A549 (cell line): ENCODE results near the gene CD8A. TPM values are rescaled to one million over a fixed set of nuclear protein-coding genes. Genes with fewer than 3 reads are reported as not detected.

ENCODE experiments used
- ATAC-seq, 2 experiments: fragments of 200-7000 bp in 1 of 2; fragments of >200 bp in 1 of 2; cut with Nextera tagmentation in 1 of 2; cut with Tn5 transposase in 1 of 2; 3 replicates each; pipeline versions ENCODE4 v1.8.0 to v1.9.1; 2018 to 2020; ENCODE audit warnings: mild to moderate bottlenecking in 1 of 2, moderate library complexity in 1 of 2
- CTCF ChIA-PET: fragments of 300-600 bp; sonication (Branson Sonifier 250); formaldehyde crosslinking; extraction: SDS; loops from one replicate; lab custom pipeline; 2021; ENCODE audit warnings: antibody characterized with exemption, inconsistent platforms; lab: Yijun Ruan, JAX
- POLR2A ChIA-PET: fragments of 350-600 bp; formaldehyde crosslinking; extraction: SDS; loops from one replicate; lab custom pipeline; 2021; ENCODE audit warnings: antibody characterized with exemption, inconsistent platforms; lab: Yijun Ruan, JAX
- DNase-seq, 2 experiments: peaks; one replicate each; pipeline versions ENCODE4 v3.0.0 to v3.0.0-alpha.2; 2011 to 2016; ENCODE audit warnings: low read depth in 1 of 2, low spot score in 1 of 2
- FAIRE-seq: peaks from 2 replicates; lab custom pipeline; 2011; peaks lifted over from hg19 to GRCh38; lab: Jason Lieb, UNC
- H3K27ac ChIP-seq, 2 experiments: fragments of >200 bp; sonication (Bioruptor Twin); formaldehyde crosslinking; 3 replicates each; pipeline ENCODE4 v1.5.1; 2016 to 2017
- H3K4me1 ChIP-seq: fragments of >200 bp; sonication (Bioruptor Twin); formaldehyde crosslinking; 3 replicates; pipeline ENCODE4 v1.6.1; 2016
- H3K4me2 ChIP-seq: fragments of >200 bp; sonication (Bioruptor Twin); formaldehyde crosslinking; 3 replicates; pipeline ENCODE4 v1.6.1; 2016
- H3K4me3 ChIP-seq: fragments of >200 bp; sonication (Bioruptor Twin); formaldehyde crosslinking; 3 replicates; pipeline ENCODE4 v1.5.1; 2016
- H3K9me3 ChIP-seq: fragments of >200 bp; sonication (Bioruptor Twin); formaldehyde crosslinking; 3 replicates; pipeline ENCODE4 v1.6.1; 2016
- CBX8 ChIP-seq: fragments of 200-600 bp; sonication (generic); IDR thresholded peaks from 2 replicates; pipeline ENCODE4 v1.6.1; 2016
- EHF ChIP-seq: fragments of 250-450 bp; sonication (Bioruptor Pico); IDR thresholded peaks from 2 replicates; pipeline ENCODE4 v1.5.0; 2020; ENCODE audit warnings: mild to moderate bottlenecking
- ELK1 ChIP-seq: fragments of 150-350 bp; IDR thresholded peaks from 2 replicates; pipeline ENCODE4 v1.6.1; 2014; ENCODE audit warnings: low read depth, mild to moderate bottlenecking, low read length
- ESRRA ChIP-seq: fragments of 150-350 bp; IDR thresholded peaks from 2 replicates; pipeline ENCODE4 v1.6.1; 2014; ENCODE audit warnings: mild to moderate bottlenecking, low read length, borderline replicate concordance
- FOXS1 ChIP-seq: fragments of 250-450 bp; sonication (Bioruptor Pico); IDR thresholded peaks from 2 replicates; pipeline ENCODE4 v1.5.0; 2020; ENCODE audit warnings: mild to moderate bottlenecking, moderate library complexity
- HDAC2 ChIP-seq: fragments of 200-600 bp; sonication (generic); IDR thresholded peaks from 2 replicates; pipeline ENCODE4 v1.6.1; 2016
- HES2 ChIP-seq: fragments of >200 bp; sonication (Bioruptor Twin); formaldehyde crosslinking; IDR thresholded peaks from 2 replicates; pipeline ENCODE4 v1.6.1; 2016
- HEYL ChIP-seq: fragments of 250-450 bp; sonication (Bioruptor Pico); IDR thresholded peaks from 2 replicates; pipeline ENCODE4 v1.8.0; 2021; ENCODE audit warnings: mild to moderate bottlenecking, moderate library complexity
- HOXA7 ChIP-seq: fragments of 250-450 bp; sonication (Bioruptor Pico); IDR thresholded peaks from 2 replicates; pipeline ENCODE4 v1.5.0; 2020; ENCODE audit warnings: mild to moderate bottlenecking, moderate library complexity
- HOXB5 ChIP-seq: fragments of 250-450 bp; sonication (Bioruptor Pico); IDR thresholded peaks from 2 replicates; pipeline ENCODE4 v1.5.0; 2020; ENCODE audit warnings: mild to moderate bottlenecking, moderate library complexity
- KDM1A ChIP-seq: fragments of 200-600 bp; sonication (generic); IDR thresholded peaks from 2 replicates; pipeline ENCODE4 v1.6.1; 2016; ENCODE audit warnings: low read depth, mild to moderate bottlenecking
- MAFK ChIP-seq: fragments of 450-650 bp; IDR thresholded peaks from 2 replicates; pipeline ENCODE4 v1.6.1; 2014; ENCODE audit not compliant: partially characterized antibody
- MAX ChIP-seq: IDR thresholded peaks from 2 replicates; pipeline ENCODE4 v1.6.1; 2012
- MAZ ChIP-seq: fragments of 150-350 bp; IDR thresholded peaks from 2 replicates; pipeline ENCODE4 v1.6.1; 2014; ENCODE audit warnings: antibody characterized with exemption, low read depth, low read length, borderline replicate concordance
- MYC ChIP-seq: IDR thresholded peaks from 2 replicates; pipeline ENCODE4 v1.6.1; 2012; ENCODE audit warnings: mild to moderate bottlenecking, inconsistent platforms, low read length, improper control_type of control experiment, borderline replicate concordance
- NFE2L2 ChIP-seq: fragments of 150-350 bp; conservative IDR thresholded peaks from 2 replicates; pipeline ENCODE4 v1.6.1; 2014; ENCODE audit warnings: low read length
- PHF8 ChIP-seq: fragments of 200-600 bp; sonication (generic); IDR thresholded peaks from 2 replicates; pipeline ENCODE4 v1.6.1; 2016; ENCODE audit warnings: low read depth, mild to moderate bottlenecking, antibody characterized with exemption, moderate library complexity, borderline replicate concordance
- POLR2A ChIP-seq: IDR thresholded peaks from 2 replicates; pipeline ENCODE4 v1.6.1; 2012; ENCODE audit warnings: mild to moderate bottlenecking, low read length
- RARB ChIP-seq: fragments of 250-450 bp; sonication (Bioruptor Pico); IDR thresholded peaks from 2 replicates; pipeline ENCODE4 v1.8.0; 2021; ENCODE audit warnings: mild to moderate bottlenecking, moderate library complexity
- RNF2 ChIP-seq: fragments of 200-600 bp; sonication (generic); IDR thresholded peaks from 2 replicates; pipeline ENCODE4 v1.6.1; 2016; ENCODE audit warnings: low read depth, mild to moderate bottlenecking, antibody characterized with exemption, moderate library complexity, borderline replicate concordance
- TFCP2L1 ChIP-seq: fragments of 250-450 bp; sonication (Bioruptor Pico); IDR thresholded peaks from 2 replicates; pipeline ENCODE4 v1.5.0; 2021; ENCODE audit warnings: mild to moderate bottlenecking
- ZFP36 ChIP-seq: fragments of 450-650 bp; IDR thresholded peaks from 2 replicates; pipeline ENCODE4 v1.6.1; 2014; ENCODE audit warnings: borderline replicate concordance; ENCODE audit not compliant: partially characterized antibody
- WGBS: methylation state at CpG from one replicate; pipeline ENCODE4 v1.1.6; 2017; ENCODE audit errors: missing lambda C conversion rate; 5-methylcytosine and 5-hydroxymethylcytosine counted together
- polyA plus RNA-seq, 4 experiments: library from polyadenylated mRNA; depleted of rRNA in 3 of 4; stranded (reverse); fragments of >200 nt; fragmentation: RNase III in 1 of 4; extraction: RNeasy Plus Mini Kit Qiagen cat#74134 plus additional on column Dnase treatment in 1 of 4; gene quantifications; 2 replicates in 3 of 4; 3 replicates in 1 of 4; pipeline ENCODE4 v1.2.3, GENCODE V29; 2011 to 2017

Gene CD8A
- polyA plus RNA-seq, 2 of the 4 experiments (the other 2 are of a cell fraction) = 0.10 to 0.40 TPM

GRCh38 chr2:86791573-86791972, 860 bp upstream of the CD8A start:
- POLR2A ChIA-PET = no interaction called here
- Histone ChIP-seq H3K9me3 (peaks cover 6% of the 10 kb centered on the region; the same call in 2 of the 3 replicates), H3K27ac (no peak overlapping the region), H3K4me3 (no peak overlapping the region), H3K4me2 (no peak overlapping the region), H3K4me1 (peaks cover 19% of the 10 kb centered on the region; the same call in 2 of the 3 replicates)
- FAIRE-seq = no peak
- TF ChIP-seq MAX (no peak), MYC (no peak), POLR2A (no peak), ZFP36 (no peak), ESRRA (no peak), HES2 (no peak), RARB (no peak), TFCP2L1 (no peak)
- no peak for DNase-seq
- peak in 1 of 2 experiments; percentile 15; a peak in 1 of 6 replicates for ATAC-seq
- CTCF ChIA-PET = interaction anchor here (0.5 to 2.4 kb wide), 5 partner anchors 13 to 389 kb away, joined by 3 to 13 read pairs (median 3); no protein-coding TSS in a partner anchor
- 65% methylated on average over 7 of the region's 7 CpGs for WGBS

- peak overlapping the region; percentile 80 for H3K4me2 ChIP-seq
- no peaks in the 10 kb centered on the region for H3K9me3 ChIP-seq
- TF ChIP-seq HDAC2 (no peak), HOXA7 (no peak), PHF8 (no peak), RARB (no peak), MAFK (no peak), HOXB5 (CRISPR knock-in tag) (no peak), EHF (CRISPR knock-in tag) (no peak), NFE2L2 (no peak), RNF2 (no peak), MAZ (no peak)
- no peak overlapping the region for H3K27ac ChIP-seq
- ChIA-PET POLR2A (no interaction called here), CTCF (interaction anchor here (2.4 kb wide), 1 partner anchor 18 kb away, joined by 13 read pairs; no protein-coding TSS in a partner anchor)
- DNase-seq (peak in 1 of 2 experiments; percentile 7), ATAC-seq (peak in 1 of 2 experiments; percentile 57; a peak in 4 of 6 replicates), FAIRE-seq (no peak)
- WGBS = 31% methylated on average over 35 of the region's 40 CpGs
- H3K4me1 ChIP-seq = peaks cover 19% of the 10 kb centered on the region; the same call in 2 of the 3 replicates
- peak overlapping the region; percentile 31 for H3K4me3 ChIP-seq
Measured at GRCh38 chr2:86790134-86790675, 508 bp downstream of the CD8A start.

GRCh38 chr2:86789687-86790133, 1.0 kb downstream of the CD8A start:
- POLR2A ChIA-PET = no interaction called here
- no peak for DNase-seq
- TF ChIP-seq ELK1 = no peak
- TF ChIP-seq KDM1A = no peak
- no peak for TF ChIP-seq CBX8
- no peak for TF ChIP-seq HEYL (CRISPR knock-in tag)
- TF ChIP-seq FOXS1 = no peak
- TF ChIP-seq, all 56 proteins: peak for 0
- H3K4me1 ChIP-seq = peaks cover 19% of the 10 kb centered on the region; the same call in 2 of the 3 replicates
- CTCF ChIA-PET = interaction anchor here (1.0 kb wide), 1 partner anchor 12 kb away, joined by 3 read pairs; no protein-coding TSS in a partner anchor
- WGBS = 41% methylated on average over 39 of the region's 40 CpGs
- peak overlapping the region; percentile 80 for H3K4me2 ChIP-seq
- H3K27ac ChIP-seq = no peak overlapping the region
- H3K4me3 ChIP-seq = peak overlapping the region; percentile 31; the same call in 2 of the 3 replicates
- no peak for FAIRE-seq
- no peak for ATAC-seq
- H3K9me3 ChIP-seq = no peaks in the 10 kb centered on the region
